ENCODE measurements around the gene SERPINA5.
"Not testable (repeated sequence)": the region's sequence is repeated elsewhere in the genome, so short reads cannot be mapped to it uniquely, and the experiment has no call there.

SERPINA5 gene

DNA sequence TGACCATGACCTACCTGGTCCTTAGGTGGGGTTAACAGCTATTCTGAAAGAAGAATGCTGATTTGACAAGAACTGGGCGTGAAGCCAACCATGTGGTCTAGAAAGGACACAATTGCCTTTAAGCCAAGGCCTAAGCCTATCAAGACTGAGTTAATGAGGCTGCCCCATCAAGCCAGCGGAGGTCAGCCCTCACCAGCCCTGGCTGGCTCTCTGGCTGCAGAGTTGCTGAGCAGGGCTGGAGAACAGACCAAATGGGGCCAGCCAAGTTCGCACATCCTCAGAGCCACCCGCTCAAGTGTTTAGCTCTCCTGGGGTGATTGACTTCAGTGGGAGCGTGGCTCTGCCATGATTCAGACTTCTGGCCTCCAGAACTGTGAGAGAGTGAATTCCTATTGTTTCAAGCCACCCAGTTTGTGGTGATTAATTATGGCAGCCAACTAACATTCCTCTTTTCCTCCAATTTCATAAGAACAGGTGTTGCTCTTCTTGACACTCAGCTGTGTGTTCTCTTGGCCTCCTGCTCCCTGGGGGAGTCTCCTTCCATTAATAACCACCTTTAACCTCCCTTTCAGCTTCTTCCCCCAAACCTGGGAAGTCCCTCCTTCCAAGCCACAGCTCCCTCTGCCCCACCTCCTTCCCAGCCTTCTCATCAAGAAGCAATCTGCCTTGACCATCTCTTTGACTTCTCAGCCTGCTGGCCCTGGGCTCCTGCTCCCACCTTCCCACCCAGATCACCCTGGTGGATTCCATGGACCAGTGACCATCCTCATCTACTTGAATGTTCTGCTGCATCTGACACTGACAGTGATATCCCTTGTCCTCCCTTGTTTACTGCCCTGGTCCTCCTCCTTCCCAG lies 5.3 kb upstream of the SERPINA5 start:
- DNase-seq = no peak

DNA sequence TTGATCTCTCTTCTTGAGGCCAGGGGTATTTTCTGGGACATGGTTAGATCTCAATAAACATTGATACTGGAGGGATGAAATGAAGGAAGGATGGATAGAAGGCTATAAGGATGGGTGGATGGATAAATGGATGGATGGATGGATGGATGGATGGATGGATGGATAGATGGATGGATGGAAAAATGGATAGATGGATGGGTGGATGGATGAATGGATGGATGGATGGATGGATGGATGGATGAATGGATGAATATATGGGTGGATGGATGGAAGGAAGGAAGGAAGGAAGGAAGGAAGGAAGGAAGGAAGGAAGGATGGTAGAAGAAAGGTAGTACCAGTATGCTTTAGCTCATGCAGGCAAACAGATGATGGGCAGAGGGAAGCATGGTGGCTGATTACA lies 3.8 kb upstream of the SERPINA5 start:
- DNase-seq = not testable (repeated sequence)

GRCh38 chr14:94578712-94579111 lies 2.5 kb upstream of the SERPINA5 start:
- no peak for DNase-seq

DNA sequence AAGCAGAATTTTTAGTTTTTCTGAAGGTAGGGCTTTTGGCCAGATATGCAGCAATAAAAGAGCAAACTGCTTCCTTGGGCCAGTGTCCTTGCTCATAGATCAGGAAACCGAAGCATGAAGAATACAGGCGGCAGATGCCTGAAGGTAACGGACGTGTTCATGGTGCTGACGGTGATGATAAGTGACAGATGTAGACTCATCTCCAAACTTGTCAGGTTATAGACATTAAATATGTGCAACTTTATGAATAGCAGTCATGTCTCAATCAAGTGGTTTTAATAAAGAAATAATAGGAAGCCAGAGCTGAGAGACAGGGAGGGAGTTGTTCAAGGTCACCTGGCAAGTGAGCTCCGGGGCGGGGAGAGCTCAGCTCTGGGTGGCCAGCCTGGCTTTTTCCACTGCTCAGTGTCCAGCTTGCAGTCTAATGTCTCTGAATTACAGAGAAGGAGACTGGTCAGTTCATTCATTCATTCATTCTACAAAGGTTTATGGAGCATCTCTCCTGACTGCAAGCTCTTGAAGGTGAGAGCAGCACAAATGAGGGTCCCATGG lies 1.0 kb downstream of the SERPINA5 start:
- no peak for DNase-seq

DNA sequence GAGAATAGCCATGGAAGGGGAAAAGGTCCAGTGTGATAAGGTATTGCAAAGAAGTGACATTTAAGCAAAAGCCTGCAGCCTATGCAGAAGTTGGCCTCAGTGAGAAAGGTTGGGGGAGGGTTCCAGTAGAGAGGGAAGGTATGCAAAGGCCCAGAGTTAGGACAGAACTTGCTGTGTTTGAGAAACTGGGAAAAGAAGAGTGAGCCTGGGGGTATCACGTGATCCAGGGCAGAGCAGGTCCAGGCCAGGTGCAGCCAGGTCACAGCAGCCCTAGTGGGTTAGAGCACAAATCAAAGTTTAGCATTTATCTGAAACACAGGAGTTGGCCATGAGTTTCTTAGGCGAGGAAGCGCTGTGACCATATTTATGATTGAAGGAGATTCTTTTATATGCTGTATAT lies 1.6 kb downstream of the SERPINA5 start:
- DNase-seq = no peak

- no peak for DNase-seq
Observed at GRCh38 chr14:94583557-94583956, 2.3 kb downstream of the SERPINA5 start.

- no peak for DNase-seq
Observed at GRCh38 chr14:94584591-94585280, 3.5 kb downstream of the SERPINA5 start.

GRCh38 chr14:94586635-94587034 lies 5.4 kb downstream of the SERPINA5 start:
- DNase-seq = no peak

DNA sequence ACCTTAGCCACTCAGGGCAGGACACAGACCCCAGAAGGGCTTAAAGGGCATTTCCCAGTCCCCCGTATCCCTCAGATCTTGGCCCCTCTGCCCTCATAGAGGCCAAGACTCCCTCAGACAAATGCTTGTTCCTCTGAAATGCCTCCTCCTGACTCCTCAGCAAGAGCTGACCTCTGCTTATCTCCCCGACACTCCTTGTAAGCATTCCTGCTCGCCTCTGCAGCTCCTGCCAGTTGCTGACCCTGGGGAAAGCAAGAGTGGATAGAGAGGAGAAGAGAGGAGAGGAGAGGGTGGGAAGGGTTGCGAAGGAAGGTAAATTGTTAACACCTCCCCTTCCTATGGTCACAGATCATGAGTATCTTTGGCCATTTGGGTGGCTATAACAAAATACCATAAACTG lies 7.1 kb downstream of the SERPINA5 start:
- no peak for DNase-seq

GRCh38 chr14:94591073-94591472 lies 9.8 kb downstream of the SERPINA5 start:
- DNase-seq = no peak

DNA sequence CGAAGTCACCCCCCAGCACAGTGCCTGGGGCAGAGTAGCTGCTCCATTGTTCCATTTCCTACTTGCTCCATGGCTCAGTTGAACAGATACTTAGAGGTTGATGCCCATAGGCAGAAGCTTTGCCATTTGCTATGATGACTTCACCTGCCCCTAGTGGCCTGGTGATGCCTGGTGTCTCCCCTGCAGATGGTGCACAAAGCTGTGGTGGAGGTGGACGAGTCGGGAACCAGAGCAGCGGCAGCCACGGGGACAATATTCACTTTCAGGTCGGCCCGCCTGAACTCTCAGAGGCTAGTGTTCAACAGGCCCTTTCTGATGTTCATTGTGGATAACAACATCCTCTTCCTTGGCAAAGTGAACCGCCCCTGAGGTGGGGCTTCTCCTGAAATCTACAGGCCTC lies 10.6 kb downstream of the SERPINA5 start:
- DNase-seq = no peak

- DNase-seq = no peak
Observed at GRCh38 chr14:94592457-94592856, 11.2 kb downstream of the SERPINA5 start.

DNA sequence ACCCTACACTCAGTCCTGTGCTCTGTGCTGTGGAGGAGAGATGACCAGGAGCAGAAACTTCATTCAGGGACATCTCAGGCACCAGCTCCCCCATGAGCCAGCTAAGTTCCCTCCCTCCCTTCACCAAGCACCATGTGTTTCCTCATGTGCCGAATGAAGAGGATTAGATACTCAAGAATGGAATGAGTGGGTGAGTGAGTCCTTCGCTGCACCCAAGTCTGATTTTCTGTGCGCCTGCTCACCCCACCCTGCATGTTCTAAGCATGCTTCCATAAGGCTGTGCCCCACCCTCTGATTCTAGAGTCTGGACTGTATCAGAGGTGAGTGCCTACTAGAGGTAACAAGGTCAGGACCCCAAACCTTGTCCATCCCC lies 12.1 kb downstream of the SERPINA5 start:
- no peak for DNase-seq

- DNase-seq = no peak
Observed at GRCh38 chr14:94593749-94594431, 12.7 kb downstream of the SERPINA5 start.

DNA sequence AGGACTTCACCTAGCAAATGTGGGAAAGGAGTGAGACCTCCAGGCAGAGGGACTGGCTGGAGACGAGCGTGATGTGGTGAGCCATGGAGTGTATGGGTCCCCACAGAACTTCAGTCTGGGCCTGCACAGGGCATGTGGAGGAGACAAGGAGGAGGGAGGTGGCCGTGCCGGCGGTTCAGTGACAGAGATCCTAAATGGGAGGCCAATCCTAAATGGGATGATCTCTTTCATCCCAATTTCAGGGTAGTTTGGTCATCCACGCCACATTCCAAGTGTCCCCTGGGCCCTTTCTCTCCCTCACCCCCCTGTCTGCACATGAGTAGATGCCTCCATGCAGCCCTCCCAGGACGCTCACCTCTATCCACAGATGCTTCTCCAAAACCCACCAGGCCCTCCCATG lies 13.2 kb downstream of the SERPINA5 start:
- no peak for DNase-seq

GRCh38 chr14:94595912-94596311 lies 14.7 kb downstream of the SERPINA5 start:
- no peak for DNase-seq

DNA sequence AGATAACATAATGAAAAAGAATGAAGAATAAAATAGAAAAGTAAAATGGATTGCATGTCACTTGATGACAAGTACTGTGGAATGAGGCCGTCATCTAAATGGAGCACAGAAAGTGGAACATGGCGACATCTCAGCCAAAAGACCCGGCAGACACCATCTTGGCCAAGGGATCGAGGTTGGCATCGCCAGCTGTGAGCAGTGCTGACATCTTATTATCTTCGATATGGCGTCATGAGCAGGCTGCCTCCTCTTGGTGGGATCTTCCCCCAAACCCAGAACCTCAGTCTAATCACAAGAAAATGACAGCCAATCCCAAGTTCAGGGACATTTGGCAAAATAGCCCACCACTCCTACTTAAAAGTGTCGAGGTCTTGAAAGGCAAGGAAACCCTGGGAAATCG lies 15.1 kb downstream of the SERPINA5 start:
- no peak for DNase-seq

GRCh38 chr14:94597788-94598187 lies 16.6 kb downstream of the SERPINA5 start:
- DNase-seq = no peak

GRCh38 chr14:94598506-94598815 lies 17.2 kb downstream of the SERPINA5 start:
- no peak for DNase-seq

DNA sequence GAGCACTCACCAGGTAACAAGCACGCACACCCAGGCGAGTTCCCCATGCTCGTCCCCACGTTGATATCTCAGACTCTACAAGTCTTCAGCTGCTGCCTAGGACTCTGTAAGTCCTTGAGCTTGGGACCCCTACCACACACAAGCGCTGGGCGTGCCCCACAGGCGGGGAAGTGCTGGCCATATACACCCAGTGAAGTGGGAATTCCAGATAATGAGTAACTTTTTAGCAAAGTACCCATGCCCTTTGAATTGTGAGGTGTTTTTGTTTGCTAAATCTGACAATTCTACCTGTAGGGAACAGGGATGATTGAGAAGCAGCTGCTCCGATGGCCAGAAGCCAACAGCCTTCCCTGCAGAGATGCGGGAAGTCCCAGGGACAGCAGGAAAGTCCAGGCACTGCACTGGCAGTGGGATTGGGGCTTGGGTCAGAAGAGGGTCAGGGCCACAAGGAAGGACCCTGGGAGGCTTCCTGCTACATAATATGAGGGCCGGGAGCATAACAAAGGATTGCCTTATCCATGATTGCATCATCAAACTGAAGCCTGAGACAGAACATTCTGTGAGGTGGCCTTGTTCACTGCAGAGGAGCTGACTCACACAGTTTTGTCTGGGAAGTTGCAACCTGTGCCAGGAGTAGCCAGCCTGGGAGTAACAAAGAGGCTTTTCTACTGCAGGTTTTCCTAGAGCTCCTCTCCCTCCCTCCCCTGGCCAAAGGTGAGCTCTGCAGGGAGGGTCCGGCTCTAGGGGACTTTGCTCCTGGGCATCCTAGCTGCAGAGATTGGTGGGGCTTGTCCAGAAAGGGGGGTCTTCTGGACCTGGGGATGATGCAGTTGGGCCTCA lies 17.8 kb downstream of the SERPINA5 start:
- no peak for DNase-seq

DNA sequence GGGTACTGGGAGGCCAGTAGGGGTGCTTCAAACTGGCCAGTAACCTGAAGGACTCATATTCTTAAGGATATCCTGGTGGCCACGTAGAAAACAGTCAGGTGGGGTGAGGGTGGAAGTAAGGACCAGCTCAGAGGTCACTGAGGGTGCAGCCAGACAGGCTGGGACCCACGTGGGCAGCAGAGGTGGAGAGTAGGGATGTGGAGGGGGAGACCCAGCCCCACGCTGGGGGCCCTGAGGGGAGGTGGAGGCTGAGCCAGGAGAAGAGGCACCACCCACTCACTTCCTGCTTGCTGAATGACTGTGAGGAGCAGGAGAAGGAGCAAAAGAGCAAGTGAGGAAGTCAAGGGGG lies 18.4 kb downstream of the SERPINA5 start:
- DNase-seq = no peak

DNA sequence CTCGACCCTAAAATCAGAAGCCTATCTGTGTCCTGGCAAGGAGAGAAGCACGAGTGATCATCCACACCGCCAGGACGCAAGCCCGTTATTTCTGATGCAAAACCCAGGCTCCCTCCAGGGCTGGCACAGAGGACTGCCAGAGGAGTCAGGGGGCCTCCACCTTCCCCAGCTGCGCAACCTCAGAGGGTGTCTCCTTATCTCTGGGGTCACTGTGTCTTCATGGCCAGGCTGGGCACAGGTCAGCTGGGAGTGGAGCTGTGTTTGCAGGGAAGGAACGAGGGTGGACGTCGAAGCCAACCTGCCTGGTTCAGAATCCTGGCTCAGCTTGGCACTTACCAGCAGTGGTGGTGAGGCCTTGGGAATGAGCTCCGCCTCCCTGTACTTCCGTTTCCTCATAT lies 18.9 kb downstream of the SERPINA5 start:
- no peak for DNase-seq

DNA sequence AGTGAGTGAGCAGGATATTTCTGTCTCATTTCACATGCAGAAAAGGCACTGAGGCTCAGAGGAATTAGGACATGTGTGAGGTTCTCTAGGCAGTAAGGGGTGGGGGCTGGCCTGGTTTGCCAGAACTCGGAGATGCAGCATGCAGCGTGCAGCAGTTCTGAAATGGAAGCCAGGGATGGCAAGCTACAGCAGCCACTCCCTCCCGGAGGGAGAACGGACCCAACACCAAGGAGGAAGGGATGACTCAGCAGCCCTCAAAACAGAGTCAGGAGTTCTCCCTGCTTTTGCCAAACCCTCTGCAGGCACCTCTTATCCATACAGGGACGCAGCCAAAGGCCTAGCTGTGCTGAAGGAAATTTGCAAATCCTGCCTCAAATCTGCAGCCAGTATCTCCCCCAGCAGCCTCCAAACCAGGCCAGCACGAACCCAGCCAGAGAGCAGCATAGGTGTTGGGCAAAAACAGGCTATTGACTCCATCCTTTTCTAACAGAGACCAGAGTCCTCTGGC lies 20.7 kb downstream of the SERPINA5 start:
- no peak for DNase-seq
